Adrenal gland (tissue), 5 donors: Measurements from ENCODE around the gene CREM.

Experiments used
- CTCF ChIP-seq, 6 experiments: fragments of 450-650 bp in 4 of 6; fragments of 200-600 bp in 2 of 6; sonication (generic) in 1 of 6; IDR thresholded peaks; 1 replicate in 5 of 6; 2 replicates in 1 of 6; pipeline versions ENCODE4 v1.5.1 to v1.8.0; 2016 to 2021; ENCODE audit warnings: antibody characterized with exemption in 6 of 6, mild to moderate bottlenecking in 2 of 6, moderate library complexity in 1 of 6
- POLR2A ChIP-seq, 2 donors: fragments of 450-650 bp; IDR thresholded peaks; one replicate each; pipeline ENCODE4 v1.6.1; 2017; ENCODE audit warnings: antibody characterized with exemption in 2 of 2, mild to moderate bottlenecking in 2 of 2, moderate library complexity in 1 of 2
- donor health status: DM: no; HTN: no; CAD: no.

GRCh38 chr10:35216303-35216905 lies 89.8 kb downstream of the CREM start:
- TF ChIP-seq CTCF (IDR thresholded peaks at IDR 0.05), result no peak
- TF ChIP-seq POLR2A (IDR thresholded peaks at IDR 0.05), result no peak
